Osteoblast (primary cell): ENCODE results near the gene MC1R. TPM values are rescaled to one million over a fixed set of nuclear protein-coding genes. Genes with fewer than 3 reads are reported as not detected.

Experiments used
- DNase-seq: peaks from one replicate; pipeline ENCODE4 v3.0.0; 2011; ENCODE audit warnings: low spot score, mixed read lengths; ENCODE audit not compliant: insufficient read length; ENCODE audit errors: missing footprints
- H2AFZ ChIP-seq: 2 replicates; pipeline ENCODE4 v1.6.0; 2011; ENCODE audit warnings: mild to moderate bottlenecking, low read length
- H3K27ac ChIP-seq: 2 replicates; pipeline ENCODE4 v1.5.1; 2011; ENCODE audit warnings: mild to moderate bottlenecking, low read depth, low read length, moderate library complexity
- H3K27me3 ChIP-seq: 2 replicates; pipeline ENCODE4 v1.6.0; 2012; ENCODE audit warnings: mild to moderate bottlenecking, control low read depth, inconsistent platforms, low read length, moderate library complexity; ENCODE audit not compliant: insufficient read depth
- H3K36me3 ChIP-seq: 2 replicates; pipeline ENCODE4 v1.5.1; 2011; ENCODE audit warnings: mild to moderate bottlenecking, low read length, control low read depth, moderate library complexity; ENCODE audit not compliant: insufficient read depth
- H3K4me1 ChIP-seq: 2 replicates; pipeline ENCODE4 v1.5.1; 2011; ENCODE audit warnings: mild to moderate bottlenecking, low read length, control low read depth, moderate library complexity; ENCODE audit not compliant: insufficient read depth
- H3K4me2 ChIP-seq: 2 replicates; pipeline ENCODE4 v1.6.0; 2011; ENCODE audit warnings: mild to moderate bottlenecking, low read length; ENCODE audit not compliant: insufficient read depth
- H3K4me3 ChIP-seq: fragments of 200-600 bp; sonication (generic); 3 replicates; pipeline ENCODE4 v1.5.1; 2012; ENCODE audit warnings: mild to moderate bottlenecking, low read length, inconsistent platforms; ENCODE audit not compliant: insufficient read depth
- H3K79me2 ChIP-seq: 2 replicates; pipeline ENCODE4 v1.6.0; 2012; ENCODE audit warnings: mild to moderate bottlenecking, low read length, control low read depth, inconsistent platforms; ENCODE audit not compliant: insufficient read depth
- H3K9me3 ChIP-seq: 2 replicates; pipeline ENCODE4 v1.5.1; 2011; ENCODE audit warnings: low read depth, low read length, control low read depth
- H4K20me1 ChIP-seq: 2 replicates; pipeline ENCODE4 v1.6.0; 2012; ENCODE audit warnings: mild to moderate bottlenecking, low read length, control low read depth; ENCODE audit not compliant: insufficient read depth
- total RNA-seq: library from RNA; depleted of rRNA; stranded (reverse); fragments of >200 nt; gene quantifications from 2 replicates; pipeline ENCODE4 v1.2.3, GENCODE V29; 2012
- TF ChIP-seq, protein P1 (sequence below): IDR thresholded peaks from 2 replicates; pipeline ENCODE4 v1.5.1; 2011; ENCODE audit warnings: mild to moderate bottlenecking, low read depth, low read length, moderate library complexity; ENCODE audit errors: extremely low read depth

Gene MC1R
- total RNA-seq, 1 donor = 5.1 TPM

DNA sequence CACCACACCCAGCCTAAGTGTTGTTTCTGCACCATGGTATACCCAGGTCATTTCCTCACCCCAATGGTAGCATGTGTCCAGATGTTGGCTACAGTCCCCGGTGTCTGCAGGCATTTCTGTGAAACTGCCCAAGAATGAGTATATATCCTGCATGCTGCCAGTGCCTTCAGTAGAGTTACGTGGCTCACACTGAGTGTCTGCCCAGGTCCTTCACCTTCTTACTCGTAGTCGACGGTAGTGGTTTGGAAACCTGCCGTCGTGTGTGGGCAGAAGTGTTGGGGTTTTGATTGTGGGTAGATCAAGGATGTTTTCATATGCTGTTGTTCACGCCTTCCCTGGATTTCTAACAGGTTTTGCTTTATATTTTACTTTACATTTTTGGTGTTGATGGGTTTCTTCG, 28.5 kb upstream of the MC1R start:
- TF ChIP-seq, protein P1, sequence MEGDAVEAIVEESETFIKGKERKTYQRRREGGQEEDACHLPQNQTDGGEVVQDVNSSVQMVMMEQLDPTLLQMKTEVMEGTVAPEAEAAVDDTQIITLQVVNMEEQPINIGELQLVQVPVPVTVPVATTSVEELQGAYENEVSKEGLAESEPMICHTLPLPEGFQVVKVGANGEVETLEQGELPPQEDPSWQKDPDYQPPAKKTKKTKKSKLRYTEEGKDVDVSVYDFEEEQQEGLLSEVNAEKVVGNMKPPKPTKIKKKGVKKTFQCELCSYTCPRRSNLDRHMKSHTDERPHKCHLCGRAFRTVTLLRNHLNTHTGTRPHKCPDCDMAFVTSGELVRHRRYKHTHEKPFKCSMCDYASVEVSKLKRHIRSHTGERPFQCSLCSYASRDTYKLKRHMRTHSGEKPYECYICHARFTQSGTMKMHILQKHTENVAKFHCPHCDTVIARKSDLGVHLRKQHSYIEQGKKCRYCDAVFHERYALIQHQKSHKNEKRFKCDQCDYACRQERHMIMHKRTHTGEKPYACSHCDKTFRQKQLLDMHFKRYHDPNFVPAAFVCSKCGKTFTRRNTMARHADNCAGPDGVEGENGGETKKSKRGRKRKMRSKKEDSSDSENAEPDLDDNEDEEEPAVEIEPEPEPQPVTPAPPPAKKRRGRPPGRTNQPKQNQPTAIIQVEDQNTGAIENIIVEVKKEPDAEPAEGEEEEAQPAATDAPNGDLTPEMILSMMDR = no peak
- no peak overlapping the region for H3K4me2 ChIP-seq
- H2AFZ ChIP-seq = no peak overlapping the region
- no peak overlapping the region for H3K27ac ChIP-seq
- no peaks in the 10 kb centered on the region for H3K9me3 ChIP-seq
- H3K4me1 ChIP-seq = no peaks in the 10 kb centered on the region
- H3K4me3 ChIP-seq = no peak overlapping the region
- H4K20me1 ChIP-seq = peaks cover 21% of the 10 kb centered on the region
- DNase-seq = peak; percentile 58
- H3K36me3 ChIP-seq = peaks cover 79% of the 10 kb centered on the region
- no peaks in the 10 kb centered on the region for H3K27me3 ChIP-seq
- peaks cover 28% of the 10 kb centered on the region for H3K79me2 ChIP-seq

DNA sequence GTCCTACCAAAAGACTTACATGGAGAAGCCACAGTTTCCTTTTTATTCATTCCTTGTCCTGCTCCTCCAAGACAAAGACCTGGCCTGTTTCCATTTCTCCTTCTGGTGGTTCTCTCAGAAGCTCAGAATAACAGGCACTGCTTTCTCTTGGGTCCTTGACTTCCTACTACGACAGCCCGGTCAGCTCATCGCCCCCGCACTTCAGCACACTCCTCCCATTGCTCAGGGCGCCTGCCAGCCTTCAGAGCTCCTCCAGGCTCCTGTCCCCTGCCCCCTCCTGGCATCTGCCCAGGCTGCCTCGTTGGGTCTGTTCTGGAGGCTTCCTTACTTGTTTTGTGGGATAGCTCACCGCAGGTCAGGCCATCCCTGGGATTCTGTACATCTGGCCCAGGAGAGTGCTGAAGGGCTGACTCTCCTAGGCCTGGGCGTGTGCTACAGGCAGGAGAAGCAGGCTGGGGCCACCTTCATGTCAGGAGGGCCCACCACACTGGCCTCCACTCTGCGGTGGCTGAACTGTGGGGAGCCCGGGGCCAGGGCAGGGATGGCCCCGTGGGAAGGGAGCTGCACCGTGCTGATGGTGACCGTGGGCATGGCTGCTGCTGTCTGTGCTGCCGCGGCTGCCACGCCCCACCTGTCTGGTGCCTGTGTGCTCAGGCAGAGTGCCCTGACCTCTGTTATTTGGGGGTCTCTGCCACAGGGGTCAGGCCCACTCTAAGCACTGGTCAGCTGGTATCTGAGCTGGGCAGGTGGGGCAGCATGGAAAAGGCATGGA, 27.6 kb upstream of the MC1R start:
- no peak overlapping the region for H2AFZ ChIP-seq
- H3K4me3 ChIP-seq = no peak overlapping the region
- H3K36me3 ChIP-seq = peaks cover 81% of the 10 kb centered on the region
- no peak overlapping the region for H3K4me2 ChIP-seq
- no peaks in the 10 kb centered on the region for H3K9me3 ChIP-seq
- no peaks in the 10 kb centered on the region for H3K27me3 ChIP-seq
- H3K79me2 ChIP-seq = peaks cover 25% of the 10 kb centered on the region
- TF ChIP-seq, protein P1 = no peak
- DNase-seq = peak; percentile 74
- peaks cover 25% of the 10 kb centered on the region for H4K20me1 ChIP-seq
- no peak overlapping the region for H3K27ac ChIP-seq
- no peaks in the 10 kb centered on the region for H3K4me1 ChIP-seq

DNA sequence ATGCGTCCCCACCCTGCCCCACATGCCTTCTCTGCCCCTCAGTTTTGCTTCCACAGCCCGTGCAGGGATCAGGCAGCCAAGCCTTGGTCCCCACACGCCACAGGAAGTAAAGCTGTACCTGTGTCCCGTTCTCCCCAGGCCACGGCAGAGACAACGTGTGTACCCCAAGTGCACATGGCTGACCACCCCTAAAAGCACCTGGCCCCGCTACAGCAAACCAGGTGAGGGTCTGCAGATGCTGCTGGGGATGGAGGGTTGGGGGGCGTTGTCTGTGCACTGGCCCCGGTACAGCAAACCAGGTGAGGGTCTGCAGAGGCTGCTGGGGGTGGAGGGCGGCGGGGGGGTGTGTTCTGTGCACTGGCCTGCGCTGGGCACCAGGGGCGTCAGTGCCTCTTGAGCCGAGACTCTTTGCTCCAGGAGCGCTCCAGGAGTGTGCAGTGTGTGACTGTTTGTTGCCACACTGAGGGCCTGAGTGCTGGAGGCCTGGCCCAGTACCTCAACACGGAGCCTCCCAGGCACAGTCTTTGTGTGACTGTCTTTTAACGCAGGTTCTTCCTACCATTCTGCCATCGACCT, 26.5 kb upstream of the MC1R start:
- H4K20me1 ChIP-seq = peaks cover 22% of the 10 kb centered on the region

DNA sequence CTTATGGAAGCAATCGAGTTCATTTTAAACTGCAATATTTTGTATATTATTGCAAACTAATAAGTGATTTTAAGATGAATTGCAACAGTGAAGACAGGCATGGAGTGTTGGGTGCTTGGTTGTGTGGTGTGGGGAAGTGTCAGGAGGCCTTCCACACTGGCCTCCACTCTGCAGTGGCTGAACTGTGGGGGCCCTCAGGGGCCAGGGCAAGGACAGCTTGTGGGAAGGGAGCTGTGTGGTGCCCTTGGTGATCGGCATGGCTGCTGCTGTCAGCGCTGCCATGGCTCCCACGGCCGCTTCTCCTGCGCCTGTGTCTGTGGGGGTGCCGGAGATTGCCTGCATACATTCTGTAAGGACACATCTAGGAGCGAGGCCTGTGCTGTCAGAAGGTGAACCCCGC, 26.0 kb upstream of the MC1R start:
- peak; percentile 62 for DNase-seq
- no peak overlapping the region for H3K27ac ChIP-seq
- no peaks in the 10 kb centered on the region for H3K4me1 ChIP-seq
- H3K9me3 ChIP-seq = no peaks in the 10 kb centered on the region
- no peak overlapping the region for H3K4me2 ChIP-seq
- H3K36me3 ChIP-seq = peaks cover 78% of the 10 kb centered on the region
- TF ChIP-seq, protein P1 = no peak
- H4K20me1 ChIP-seq = peaks cover 24% of the 10 kb centered on the region
- H3K27me3 ChIP-seq = no peaks in the 10 kb centered on the region
- H3K79me2 ChIP-seq = peaks cover 20% of the 10 kb centered on the region
- H3K4me3 ChIP-seq = no peak overlapping the region
- no peak overlapping the region for H2AFZ ChIP-seq

More for the DNA sequence above, 26.5 kb upstream of the MC1R start:
- Histone ChIP-seq H3K36me3 (peaks cover 78% of the 10 kb centered on the region), H3K4me2 (no peak overlapping the region), H3K27me3 (no peaks in the 10 kb centered on the region), H2AFZ (no peak overlapping the region), H3K4me3 (no peak overlapping the region), H3K9me3 (no peaks in the 10 kb centered on the region), H3K79me2 (peaks cover 24% of the 10 kb centered on the region), H3K27ac (no peak overlapping the region), H3K4me1 (no peaks in the 10 kb centered on the region)
- TF ChIP-seq, protein P1 = no peak
- peak; percentile 75 for DNase-seq
